Measurements from ENCODE around the gene CNOT3.
A peak's percentile ranks its signal among the peaks of the same experiment; 100 is the strongest.

Gene CNOT3

DNA sequence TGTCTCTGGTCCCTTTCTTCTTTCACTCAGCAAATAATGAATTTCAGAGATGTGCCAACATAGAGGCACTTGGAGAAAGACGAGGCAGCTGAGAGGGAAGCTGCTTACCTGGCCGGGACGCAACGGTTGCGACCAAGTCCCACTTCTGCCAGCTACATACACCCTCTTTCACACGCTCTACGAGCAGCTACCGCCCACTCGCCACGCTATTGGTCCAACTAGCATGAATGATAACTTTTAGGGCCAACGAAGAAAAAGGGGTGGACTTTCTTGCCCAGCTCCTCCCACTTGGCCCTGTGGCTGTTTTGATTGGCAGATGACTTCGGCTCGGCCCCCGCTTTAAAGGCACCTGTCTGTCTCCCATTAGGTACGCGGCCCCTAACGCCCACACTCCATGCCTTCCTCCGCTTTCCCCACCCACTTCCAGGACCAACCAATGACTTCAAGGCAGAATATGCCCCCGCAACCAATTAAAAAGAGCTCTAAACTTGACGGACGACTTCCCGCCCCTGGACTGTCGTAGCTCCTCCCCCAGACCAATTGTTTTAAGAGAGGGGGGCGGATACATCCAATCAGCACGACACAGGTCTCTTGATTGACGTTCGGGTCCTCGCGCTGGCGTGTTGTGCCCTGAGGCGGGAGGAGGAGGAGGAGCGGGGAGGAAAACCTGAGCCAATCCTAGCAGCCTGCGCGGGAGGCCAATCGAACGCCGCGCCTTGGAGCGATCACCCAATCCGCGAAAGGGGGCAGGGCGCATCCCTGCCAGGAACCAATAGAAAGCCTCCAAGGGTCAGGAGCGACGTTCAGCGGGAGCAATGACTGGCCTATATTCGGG, 481 bp upstream of the CNOT3 start:
- peak; percentile 90 for ATAC-seq
- TF ChIP-seq SNAI2 (CRISPR knock-in tag; IDR thresholded peaks at IDR 0.05), result no peak

DNA sequence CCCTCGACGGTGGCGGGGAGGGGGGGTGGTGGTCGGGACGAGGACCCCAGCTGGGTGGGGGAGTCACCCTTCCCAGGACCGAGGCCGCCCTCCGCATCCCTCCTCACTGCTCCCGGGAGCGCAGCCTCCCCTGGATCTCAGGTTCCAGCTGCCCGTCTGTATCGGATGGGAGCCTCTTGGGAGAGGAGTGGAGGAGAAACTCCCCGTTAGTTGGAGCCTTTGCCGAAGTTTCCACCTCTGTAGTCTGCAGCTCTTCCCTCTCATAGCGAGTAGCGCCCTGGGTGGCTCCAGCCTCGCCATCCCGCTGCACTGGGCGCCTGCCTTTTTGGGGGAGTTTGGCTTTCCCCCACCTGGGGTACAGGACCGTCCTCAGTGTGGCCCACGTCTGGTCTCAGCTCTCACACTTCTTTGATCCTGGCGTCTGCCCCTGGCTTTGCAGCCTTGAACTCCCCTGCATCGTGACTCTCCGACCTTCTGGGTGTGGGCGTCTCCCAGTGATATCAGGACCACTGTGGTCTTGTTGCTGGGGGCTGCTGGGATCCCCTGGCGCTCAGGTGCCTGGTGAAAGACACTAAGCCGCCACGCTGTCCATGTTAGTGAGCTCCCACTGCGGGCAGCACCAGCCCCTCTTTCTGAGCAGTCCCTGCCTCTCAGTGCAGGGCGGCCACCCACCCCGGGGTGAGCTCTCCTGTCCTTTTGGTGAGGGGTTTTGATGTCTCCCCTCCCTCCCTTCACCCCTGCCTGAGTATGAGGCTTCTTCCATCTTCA, 1.1 kb downstream of the CNOT3 start:
- TF ChIP-seq ZNF70 (CRISPR knock-in tag; IDR thresholded peaks at IDR 0.05) (no peak), RARB (CRISPR knock-in tag; IDR thresholded peaks at IDR 0.05) (no peak), GLIS3 (CRISPR knock-in tag; IDR thresholded peaks at IDR 0.05) (no peak), SNAI2 (CRISPR knock-in tag; IDR thresholded peaks at IDR 0.05) (no peak), TOX (CRISPR knock-in tag; IDR thresholded peaks at IDR 0.05; ENCODE audit: borderline replicate concordance) (no peak), ZNF565 (CRISPR knock-in tag; conservative IDR thresholded peaks at IDR 0.05; ENCODE audit: low read depth) (no peak), TCF4 (CRISPR knock-in tag; IDR thresholded peaks at IDR 0.05; ENCODE audit: borderline replicate concordance) (no peak), ZC3H10 (CRISPR knock-in tag; IDR thresholded peaks at IDR 0.05) (no peak), ZFP3 (CRISPR knock-in tag; IDR thresholded peaks at IDR 0.05) (no peak), ISL1 (CRISPR knock-in tag; IDR thresholded peaks at IDR 0.05) (no peak), PPARA (CRISPR knock-in tag; IDR thresholded peaks at IDR 0.05; ENCODE audit: borderline replicate concordance) (no peak), CSDC2 (CRISPR knock-in tag; IDR thresholded peaks at IDR 0.05) (no peak), ZFP30 (CRISPR knock-in tag; IDR thresholded peaks at IDR 0.05) (no peak)
- TF ChIP-seq, protein P1, sequence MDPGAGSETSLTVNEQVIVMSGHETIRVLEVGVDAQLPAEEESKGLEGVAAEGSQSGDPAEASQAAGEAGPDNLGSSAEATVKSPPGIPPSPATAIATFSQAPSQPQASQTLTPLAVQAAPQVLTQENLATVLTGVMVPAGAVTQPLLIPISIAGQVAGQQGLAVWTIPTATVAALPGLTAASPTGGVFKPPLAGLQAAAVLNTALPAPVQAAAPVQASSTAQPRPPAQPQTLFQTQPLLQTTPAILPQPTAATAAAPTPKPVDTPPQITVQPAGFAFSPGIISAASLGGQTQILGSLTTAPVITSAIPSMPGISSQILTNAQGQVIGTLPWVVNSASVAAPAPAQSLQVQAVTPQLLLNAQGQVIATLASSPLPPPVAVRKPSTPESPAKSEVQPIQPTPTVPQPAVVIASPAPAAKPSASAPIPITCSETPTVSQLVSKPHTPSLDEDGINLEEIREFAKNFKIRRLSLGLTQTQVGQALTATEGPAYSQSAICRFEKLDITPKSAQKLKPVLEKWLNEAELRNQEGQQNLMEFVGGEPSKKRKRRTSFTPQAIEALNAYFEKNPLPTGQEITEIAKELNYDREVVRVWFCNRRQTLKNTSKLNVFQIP (CRISPR knock-in tag; IDR thresholded peaks at IDR 0.05; ENCODE audit: borderline replicate concordance, low read depth), result no peak
- TF ChIP-seq, protein P2, sequence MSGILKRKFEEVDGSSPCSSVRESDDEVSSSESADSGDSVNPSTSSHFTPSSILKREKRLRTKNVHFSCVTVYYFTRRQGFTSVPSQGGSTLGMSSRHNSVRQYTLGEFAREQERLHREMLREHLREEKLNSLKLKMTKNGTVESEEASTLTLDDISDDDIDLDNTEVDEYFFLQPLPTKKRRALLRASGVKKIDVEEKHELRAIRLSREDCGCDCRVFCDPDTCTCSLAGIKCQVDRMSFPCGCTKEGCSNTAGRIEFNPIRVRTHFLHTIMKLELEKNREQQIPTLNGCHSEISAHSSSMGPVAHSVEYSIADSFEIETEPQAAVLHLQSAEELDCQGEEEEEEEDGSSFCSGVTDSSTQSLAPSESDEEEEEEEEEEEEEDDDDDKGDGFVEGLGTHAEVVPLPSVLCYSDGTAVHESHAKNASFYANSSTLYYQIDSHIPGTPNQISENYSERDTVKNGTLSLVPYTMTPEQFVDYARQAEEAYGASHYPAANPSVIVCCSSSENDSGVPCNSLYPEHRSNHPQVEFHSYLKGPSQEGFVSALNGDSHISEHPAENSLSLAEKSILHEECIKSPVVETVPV (CRISPR knock-in tag; IDR thresholded peaks at IDR 0.05), result no peak
- TF ChIP-seq, protein P3, sequence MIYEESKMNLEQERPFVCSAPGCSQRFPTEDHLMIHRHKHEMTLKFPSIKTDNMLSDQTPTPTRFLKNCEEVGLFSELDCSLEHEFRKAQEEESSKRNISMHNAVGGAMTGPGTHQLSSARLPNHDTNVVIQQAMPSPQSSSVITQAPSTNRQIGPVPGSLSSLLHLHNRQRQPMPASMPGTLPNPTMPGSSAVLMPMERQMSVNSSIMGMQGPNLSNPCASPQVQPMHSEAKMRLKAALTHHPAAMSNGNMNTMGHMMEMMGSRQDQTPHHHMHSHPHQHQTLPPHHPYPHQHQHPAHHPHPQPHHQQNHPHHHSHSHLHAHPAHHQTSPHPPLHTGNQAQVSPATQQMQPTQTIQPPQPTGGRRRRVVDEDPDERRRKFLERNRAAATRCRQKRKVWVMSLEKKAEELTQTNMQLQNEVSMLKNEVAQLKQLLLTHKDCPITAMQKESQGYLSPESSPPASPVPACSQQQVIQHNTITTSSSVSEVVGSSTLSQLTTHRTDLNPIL (CRISPR knock-in tag; IDR thresholded peaks at IDR 0.05; ENCODE audit: low read depth), result no peak
- TF ChIP-seq, protein P4, sequence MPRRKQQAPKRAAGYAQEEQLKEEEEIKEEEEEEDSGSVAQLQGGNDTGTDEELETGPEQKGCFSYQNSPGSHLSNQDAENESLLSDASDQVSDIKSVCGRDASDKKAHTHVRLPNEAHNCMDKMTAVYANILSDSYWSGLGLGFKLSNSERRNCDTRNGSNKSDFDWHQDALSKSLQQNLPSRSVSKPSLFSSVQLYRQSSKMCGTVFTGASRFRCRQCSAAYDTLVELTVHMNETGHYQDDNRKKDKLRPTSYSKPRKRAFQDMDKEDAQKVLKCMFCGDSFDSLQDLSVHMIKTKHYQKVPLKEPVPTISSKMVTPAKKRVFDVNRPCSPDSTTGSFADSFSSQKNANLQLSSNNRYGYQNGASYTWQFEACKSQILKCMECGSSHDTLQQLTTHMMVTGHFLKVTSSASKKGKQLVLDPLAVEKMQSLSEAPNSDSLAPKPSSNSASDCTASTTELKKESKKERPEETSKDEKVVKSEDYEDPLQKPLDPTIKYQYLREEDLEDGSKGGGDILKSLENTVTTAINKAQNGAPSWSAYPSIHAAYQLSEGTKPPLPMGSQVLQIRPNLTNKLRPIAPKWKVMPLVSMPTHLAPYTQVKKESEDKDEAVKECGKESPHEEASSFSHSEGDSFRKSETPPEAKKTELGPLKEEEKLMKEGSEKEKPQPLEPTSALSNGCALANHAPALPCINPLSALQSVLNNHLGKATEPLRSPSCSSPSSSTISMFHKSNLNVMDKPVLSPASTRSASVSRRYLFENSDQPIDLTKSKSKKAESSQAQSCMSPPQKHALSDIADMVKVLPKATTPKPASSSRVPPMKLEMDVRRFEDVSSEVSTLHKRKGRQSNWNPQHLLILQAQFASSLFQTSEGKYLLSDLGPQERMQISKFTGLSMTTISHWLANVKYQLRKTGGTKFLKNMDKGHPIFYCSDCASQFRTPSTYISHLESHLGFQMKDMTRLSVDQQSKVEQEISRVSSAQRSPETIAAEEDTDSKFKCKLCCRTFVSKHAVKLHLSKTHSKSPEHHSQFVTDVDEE (CRISPR knock-in tag; IDR thresholded peaks at IDR 0.05), result no peak
- ATAC-seq, result no peak

DNA sequence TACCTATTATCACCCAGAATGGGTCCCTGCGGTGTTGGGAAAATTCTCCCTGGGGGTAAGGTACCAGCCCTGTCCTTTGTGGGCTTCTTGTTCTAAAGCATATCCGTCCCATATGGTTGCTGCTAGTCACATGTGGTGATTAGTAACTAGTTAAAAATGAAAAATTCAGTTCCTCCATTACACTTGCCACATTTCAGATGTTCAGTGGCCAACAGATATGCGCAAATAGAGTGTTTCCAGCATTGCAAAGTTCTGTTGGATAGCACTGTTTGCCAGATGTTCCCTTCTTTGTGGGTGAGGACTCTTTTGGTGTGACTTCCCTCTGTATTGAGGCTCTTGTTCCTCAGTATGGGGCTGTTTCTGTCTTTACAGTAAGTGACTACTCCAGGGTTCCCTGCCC, 3.8 kb downstream of the CNOT3 start:
- ATAC-seq, result no peak
- no peak for TF ChIP-seq ZFP30 (CRISPR knock-in tag; IDR thresholded peaks at IDR 0.05)
- TF ChIP-seq GLIS3 (CRISPR knock-in tag; IDR thresholded peaks at IDR 0.05), result no peak
- no peak for TF ChIP-seq ZNF70 (CRISPR knock-in tag; IDR thresholded peaks at IDR 0.05)
- TF ChIP-seq ZFP3 (CRISPR knock-in tag; IDR thresholded peaks at IDR 0.05), result no peak
- TF ChIP-seq ZC3H10 (CRISPR knock-in tag; IDR thresholded peaks at IDR 0.05), result no peak
- TF ChIP-seq, protein P1 (CRISPR knock-in tag; IDR thresholded peaks at IDR 0.05; ENCODE audit: borderline replicate concordance, low read depth), result no peak
- no peak for TF ChIP-seq TCF4 (CRISPR knock-in tag; IDR thresholded peaks at IDR 0.05; ENCODE audit: borderline replicate concordance)
- TF ChIP-seq, protein P4 (CRISPR knock-in tag; IDR thresholded peaks at IDR 0.05), result no peak
- no peak for TF ChIP-seq RARB (CRISPR knock-in tag; IDR thresholded peaks at IDR 0.05)
- TF ChIP-seq, protein P5, sequence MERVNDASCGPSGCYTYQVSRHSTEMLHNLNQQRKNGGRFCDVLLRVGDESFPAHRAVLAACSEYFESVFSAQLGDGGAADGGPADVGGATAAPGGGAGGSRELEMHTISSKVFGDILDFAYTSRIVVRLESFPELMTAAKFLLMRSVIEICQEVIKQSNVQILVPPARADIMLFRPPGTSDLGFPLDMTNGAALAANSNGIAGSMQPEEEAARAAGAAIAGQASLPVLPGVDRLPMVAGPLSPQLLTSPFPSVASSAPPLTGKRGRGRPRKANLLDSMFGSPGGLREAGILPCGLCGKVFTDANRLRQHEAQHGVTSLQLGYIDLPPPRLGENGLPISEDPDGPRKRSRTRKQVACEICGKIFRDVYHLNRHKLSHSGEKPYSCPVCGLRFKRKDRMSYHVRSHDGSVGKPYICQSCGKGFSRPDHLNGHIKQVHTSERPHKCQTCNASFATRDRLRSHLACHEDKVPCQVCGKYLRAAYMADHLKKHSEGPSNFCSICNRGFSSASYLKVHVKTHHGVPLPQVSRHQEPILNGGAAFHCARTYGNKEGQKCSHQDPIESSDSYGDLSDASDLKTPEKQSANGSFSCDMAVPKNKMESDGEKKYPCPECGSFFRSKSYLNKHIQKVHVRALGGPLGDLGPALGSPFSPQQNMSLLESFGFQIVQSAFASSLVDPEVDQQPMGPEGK (CRISPR knock-in tag; IDR thresholded peaks at IDR 0.05; ENCODE audit: borderline replicate concordance), result no peak
- TF ChIP-seq ZNF565 (CRISPR knock-in tag; conservative IDR thresholded peaks at IDR 0.05; ENCODE audit: low read depth), result no peak
- TF ChIP-seq OSR1 (CRISPR knock-in tag; IDR thresholded peaks at IDR 0.05), result no peak
- no peak for TF ChIP-seq ARNTL (CRISPR knock-in tag; IDR thresholded peaks at IDR 0.05; ENCODE audit: borderline replicate concordance, low read depth)
- no peak for TF ChIP-seq SNAI2 (CRISPR knock-in tag; IDR thresholded peaks at IDR 0.05)
- TF ChIP-seq ESRRG (CRISPR knock-in tag; IDR thresholded peaks at IDR 0.05), result no peak

Measured in SK-N-SH treated with all-trans-retinoic acid at 6 μM for 48 hours (cell line).